Subcutaneous adipose tissue (tissue), 4 donors: Measurements from ENCODE around the gene DAGLB. TPM values are rescaled to one million over a fixed set of nuclear protein-coding genes. Genes with fewer than 3 reads are reported as not detected.

Experiments used
- total RNA-seq, 4 donors: library from RNA; depleted of rRNA; stranded (reverse); fragments of >200 nt; gene quantifications; one replicate each; pipeline ENCODE4 v1.1.0, GENCODE V29; 2016
- TF ChIP-seq, protein P1 (sequence below): fragments of 450-650 bp; IDR thresholded peaks from one replicate; pipeline ENCODE4 v1.5.1; 2016; ENCODE audit warnings: low read depth, mild to moderate bottlenecking, control low read depth, antibody characterized with exemption, moderate library complexity

Gene DAGLB
- total RNA-seq, 4 donors from 2014 or later, result 7.8 to 22.3 (median 16.3) TPM

- TF ChIP-seq, protein P1, sequence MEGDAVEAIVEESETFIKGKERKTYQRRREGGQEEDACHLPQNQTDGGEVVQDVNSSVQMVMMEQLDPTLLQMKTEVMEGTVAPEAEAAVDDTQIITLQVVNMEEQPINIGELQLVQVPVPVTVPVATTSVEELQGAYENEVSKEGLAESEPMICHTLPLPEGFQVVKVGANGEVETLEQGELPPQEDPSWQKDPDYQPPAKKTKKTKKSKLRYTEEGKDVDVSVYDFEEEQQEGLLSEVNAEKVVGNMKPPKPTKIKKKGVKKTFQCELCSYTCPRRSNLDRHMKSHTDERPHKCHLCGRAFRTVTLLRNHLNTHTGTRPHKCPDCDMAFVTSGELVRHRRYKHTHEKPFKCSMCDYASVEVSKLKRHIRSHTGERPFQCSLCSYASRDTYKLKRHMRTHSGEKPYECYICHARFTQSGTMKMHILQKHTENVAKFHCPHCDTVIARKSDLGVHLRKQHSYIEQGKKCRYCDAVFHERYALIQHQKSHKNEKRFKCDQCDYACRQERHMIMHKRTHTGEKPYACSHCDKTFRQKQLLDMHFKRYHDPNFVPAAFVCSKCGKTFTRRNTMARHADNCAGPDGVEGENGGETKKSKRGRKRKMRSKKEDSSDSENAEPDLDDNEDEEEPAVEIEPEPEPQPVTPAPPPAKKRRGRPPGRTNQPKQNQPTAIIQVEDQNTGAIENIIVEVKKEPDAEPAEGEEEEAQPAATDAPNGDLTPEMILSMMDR, result no peak
Measured at GRCh38 chr7:6442114-6442513, 5.6 kb downstream of the DAGLB start.

DNA sequence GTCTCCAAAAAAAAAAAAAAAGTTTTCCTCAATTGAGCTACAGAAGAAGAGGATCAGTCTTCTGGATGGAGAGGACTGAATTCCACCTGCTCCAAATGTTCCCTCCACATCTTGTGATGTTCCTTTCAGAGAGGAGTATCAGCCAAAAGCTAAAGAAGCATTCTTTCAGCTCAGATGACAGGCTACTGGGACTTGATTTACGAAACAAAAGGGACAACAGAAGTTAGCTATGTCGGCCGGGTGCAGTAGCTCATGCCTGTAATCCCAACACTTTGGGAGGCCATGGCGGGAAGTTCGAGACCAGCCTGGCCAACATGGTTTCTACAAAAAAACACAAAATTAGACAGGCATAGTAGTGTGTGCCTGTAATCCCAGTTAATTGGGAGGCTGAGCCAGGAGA lies 7.4 kb downstream of the DAGLB start:
- TF ChIP-seq, protein P1, result no peak

DNA sequence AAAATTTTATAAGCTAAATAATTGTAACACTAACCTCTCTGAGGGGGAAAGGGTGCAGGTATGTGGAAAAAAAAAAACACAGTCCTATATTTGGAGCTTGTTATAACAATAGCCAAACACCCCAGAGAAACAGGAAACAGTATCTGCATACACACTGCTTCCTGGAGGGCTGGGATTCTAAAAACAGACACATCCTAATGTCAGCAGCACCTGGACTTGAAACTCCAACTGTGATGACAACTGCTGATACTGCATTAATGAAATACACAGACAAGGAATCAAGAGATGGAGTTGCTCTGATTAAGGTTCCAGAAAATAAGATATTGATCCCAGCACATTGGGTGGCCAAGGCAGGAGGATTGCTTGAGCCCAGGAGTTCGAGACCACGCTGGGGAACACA lies 9.3 kb downstream of the DAGLB start:
- TF ChIP-seq, protein P1, result no peak

- TF ChIP-seq, protein P1, result no peak
Measured at GRCh38 chr7:6437251-6437650, 10.5 kb downstream of the DAGLB start.

DNA sequence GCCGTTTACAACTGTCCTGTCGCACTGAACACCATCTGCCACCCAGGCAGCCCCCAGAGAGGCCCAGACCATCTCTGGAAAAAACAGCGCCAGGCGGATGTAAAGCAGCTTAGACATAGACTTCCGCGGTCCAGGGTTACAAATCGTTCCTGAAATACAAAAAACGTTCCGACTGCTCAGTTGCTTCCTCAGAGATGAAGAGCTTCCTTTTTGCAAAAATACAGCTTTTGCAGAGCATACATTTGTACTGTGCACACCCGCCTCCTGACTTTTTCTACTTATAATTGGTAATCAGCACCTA lies 11.4 kb downstream of the DAGLB start:
- TF ChIP-seq, protein P1, result no peak

DNA sequence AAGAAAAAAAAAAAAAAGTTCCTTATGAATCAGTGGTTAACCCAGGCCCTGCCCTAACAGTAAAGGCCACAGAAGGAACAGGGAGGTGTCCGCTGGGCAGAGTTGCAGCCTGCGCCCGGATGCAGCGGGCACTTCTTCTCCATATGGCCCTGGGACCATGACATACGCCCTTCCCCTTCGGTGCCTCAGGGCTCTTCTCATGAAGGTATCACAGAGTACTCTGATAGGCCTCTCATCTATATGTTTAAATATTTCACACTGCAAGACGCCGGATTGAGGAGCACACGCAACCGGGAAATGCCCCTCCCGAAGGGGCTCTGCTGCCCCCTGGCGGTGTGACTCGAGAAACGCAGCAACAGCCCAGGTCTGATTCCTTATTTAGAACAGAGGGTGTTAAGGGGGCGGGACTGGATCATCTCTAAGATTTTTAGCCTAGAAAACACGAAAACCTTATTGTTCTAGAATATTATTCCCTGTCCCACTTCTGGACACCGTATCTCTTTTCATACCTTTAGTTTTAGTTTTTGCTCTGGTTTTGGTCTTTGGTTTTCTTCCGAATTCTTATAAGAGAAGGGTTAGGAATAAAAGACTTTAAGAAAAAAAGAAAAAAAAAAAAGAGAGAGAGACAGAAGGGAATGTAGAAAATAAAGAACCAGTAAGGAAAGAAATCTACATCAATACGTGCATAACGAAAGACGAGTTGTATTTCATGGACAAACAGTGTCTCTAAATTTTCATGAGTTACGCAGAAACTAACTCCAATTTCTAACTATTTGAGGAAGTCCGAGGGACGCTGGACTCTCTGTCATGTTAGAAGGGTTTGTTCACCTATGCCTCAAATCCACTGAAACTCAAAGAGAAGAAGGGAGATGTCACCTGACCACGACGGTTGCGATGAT lies 12.0 kb downstream of the DAGLB start:
- TF ChIP-seq, protein P1, result no peak

- TF ChIP-seq, protein P1, result no peak
Measured at GRCh38 chr7:6433784-6434615, 13.8 kb downstream of the DAGLB start.
